ENCODE results near the gene TNFAIP1.
"Not testable (repeated sequence)": the region's sequence is repeated elsewhere in the genome, so short reads cannot be mapped to it uniquely, and the experiment has no call there.

Gene TNFAIP1

GRCh38 chr17:28335201-28335958, at the start of gene TNFAIP1, which contains the start of gene IFT20:
Gene TNFAIP1 (plus strand): TSS chr17:28335761. CDS start chr17:28339522, 3,761 bp downstream.
Gene IFT20 (minus strand): TSS chr17:28335472. CDS start chr17:28331985, 3,487 bp downstream.
- peak; percentile 67 for TF ChIP-seq POLR2A (IDR thresholded peaks at IDR 0.05; ENCODE audit: low read length)
- TF ChIP-seq GATA1 (IDR thresholded peaks at IDR 0.05; ENCODE audit: low read depth, low read length), result no peak
- DNase-seq, result peak; percentile 99

GRCh38 chr17:28285965-28286364, 49.6 kb upstream of the TNFAIP1 start:
- TF ChIP-seq POLR2A (IDR thresholded peaks at IDR 0.05; ENCODE audit: low read length) (no peak), GATA1 (IDR thresholded peaks at IDR 0.05; ENCODE audit: low read depth, low read length) (no peak)
- no peak for DNase-seq

GRCh38 chr17:28290703-28291102, 44.9 kb upstream of the TNFAIP1 start:
- DNase-seq, result no peak
- TF ChIP-seq GATA1 (IDR thresholded peaks at IDR 0.05; ENCODE audit: low read depth, low read length) (no peak), POLR2A (IDR thresholded peaks at IDR 0.05; ENCODE audit: low read length) (no peak)

- no peak for DNase-seq
- TF ChIP-seq POLR2A (IDR thresholded peaks at IDR 0.05; ENCODE audit: low read length), result no peak
- TF ChIP-seq GATA1 (IDR thresholded peaks at IDR 0.05; ENCODE audit: low read depth, low read length), result no peak
Measured at GRCh38 chr17:28291780-28292330, 43.7 kb upstream of the TNFAIP1 start.

- not testable (repeated sequence) for DNase-seq
Measured at GRCh38 chr17:28292878-28293277, 42.7 kb upstream of the TNFAIP1 start.

GRCh38 chr17:28293994-28294393, 41.6 kb upstream of the TNFAIP1 start:
- no peak for DNase-seq
- TF ChIP-seq POLR2A (IDR thresholded peaks at IDR 0.05; ENCODE audit: low read length) (no peak), GATA1 (IDR thresholded peaks at IDR 0.05; ENCODE audit: low read depth, low read length) (no peak)

GRCh38 chr17:28295677-28296578, 39.6 kb upstream of the TNFAIP1 start:
- DNase-seq, result no peak
- TF ChIP-seq POLR2A (IDR thresholded peaks at IDR 0.05; ENCODE audit: low read length), result no peak

GRCh38 chr17:28298449-28298848, 37.1 kb upstream of the TNFAIP1 start:
- no peak for DNase-seq
- no peak for TF ChIP-seq POLR2A (IDR thresholded peaks at IDR 0.05; ENCODE audit: low read length)
- no peak for TF ChIP-seq GATA1 (IDR thresholded peaks at IDR 0.05; ENCODE audit: low read depth, low read length)

GRCh38 chr17:28306954-28307401, 28.6 kb upstream of the TNFAIP1 start:
- DNase-seq, result no peak
- no peak for TF ChIP-seq GATA1 (IDR thresholded peaks at IDR 0.05; ENCODE audit: low read depth, low read length)
- TF ChIP-seq POLR2A (IDR thresholded peaks at IDR 0.05; ENCODE audit: low read length), result no peak

GRCh38 chr17:28313841-28314240, 21.7 kb upstream of the TNFAIP1 start:
- no peak for DNase-seq
- TF ChIP-seq POLR2A (IDR thresholded peaks at IDR 0.05; ENCODE audit: low read length) (no peak), GATA1 (IDR thresholded peaks at IDR 0.05; ENCODE audit: low read depth, low read length) (no peak)

GRCh38 chr17:28315846-28316705, 19.5 kb upstream of the TNFAIP1 start:
- TF ChIP-seq GATA1 (IDR thresholded peaks at IDR 0.05; ENCODE audit: low read depth, low read length) (no peak), POLR2A (IDR thresholded peaks at IDR 0.05; ENCODE audit: low read length) (no peak)
- DNase-seq, result no peak

GRCh38 chr17:28317099-28317965, 18.2 kb upstream of the TNFAIP1 start:
- TF ChIP-seq POLR2A (IDR thresholded peaks at IDR 0.05; ENCODE audit: low read length), result no peak
- TF ChIP-seq GATA1 (IDR thresholded peaks at IDR 0.05; ENCODE audit: low read depth, low read length), result no peak
- no peak for DNase-seq
